ENCODE measurements around the gene BRSK2.
A peak's percentile ranks its signal among the peaks of the same experiment; 100 is the strongest.
"Not testable (repeated sequence)": the region's sequence is repeated elsewhere in the genome, so short reads cannot be mapped to it uniquely, and the experiment has no call there.

Gene BRSK2

GRCh38 chr11:1397862-1398527, 8.3 kb downstream of the BRSK2 start:
- no peak for DNase-seq

- DNase-seq: no peak
These were observed 8.9 kb downstream of the BRSK2 start for GRCh38 chr11:1398528-1399235.

- no peak for DNase-seq
These were observed 9.9 kb downstream of the BRSK2 start for GRCh38 chr11:1399386-1400316.

- DNase-seq: no peak
These were observed 10.8 kb downstream of the BRSK2 start for GRCh38 chr11:1400317-1401170.

- no peak for DNase-seq
These were observed 11.4 kb downstream of the BRSK2 start for GRCh38 chr11:1401171-1401445.

- peak; percentile 46 for DNase-seq
These were observed 12.0 kb downstream of the BRSK2 start for GRCh38 chr11:1401656-1402221.

- no peak for DNase-seq
These were observed 12.8 kb downstream of the BRSK2 start for GRCh38 chr11:1402355-1403077.

- no peak for DNase-seq
These were observed 13.4 kb downstream of the BRSK2 start for GRCh38 chr11:1403078-1403620.

GRCh38 chr11:1403721-1404460, 14.2 kb downstream of the BRSK2 start:
- DNase-seq: no peak

- no peak for DNase-seq
These were observed 14.9 kb downstream of the BRSK2 start for GRCh38 chr11:1404461-1405185.

GRCh38 chr11:1405186-1406020, 15.7 kb downstream of the BRSK2 start:
- DNase-seq: no peak

GRCh38 chr11:1406571-1407485, 17.1 kb downstream of the BRSK2 start:
- no peak for DNase-seq

GRCh38 chr11:1407668-1408067, 17.9 kb downstream of the BRSK2 start:
- no peak for DNase-seq

GRCh38 chr11:1408346-1408745, 18.6 kb downstream of the BRSK2 start:
- DNase-seq: no peak

- DNase-seq: no peak
These were observed 19.5 kb downstream of the BRSK2 start for GRCh38 chr11:1409108-1409851.

- DNase-seq: not testable (repeated sequence)
These were observed 20.1 kb downstream of the BRSK2 start for GRCh38 chr11:1409852-1410125.

Measured in EL (cell line).